ENCODE results near the gene BLTP1. TPM values are rescaled to one million over a fixed set of nuclear protein-coding genes. Genes with fewer than 3 reads are reported as not detected.

The BLTP1 gene
- total and polyA plus RNA-seq, 9 of the 15 experiments (the other 6 are each of a cell fraction or from before 2014, with no cell fraction given), result 2.8 to 26.0 (median 13.1) TPM

GRCh38 chr4:122163301-122163700 lies 11.2 kb downstream of the BLTP1 start:
- Histone ChIP-seq H3K79me2 (ENCODE audit: control insufficient read depth, insufficient read depth, low read length) (no peaks in the 10 kb centered on the region), H3K4me1 (replicated peaks in 1 of 2; ENCODE audit: control insufficient read depth in 2 of 2, insufficient read depth in 2 of 2, low read length in 2 of 2) (no peaks in the 10 kb centered on the region; a peak in 1 of 5 replicates), H3K4me3 (no peak overlapping the region), H3K36me3 (ENCODE audit: control insufficient read depth, insufficient read depth, low read length) (0 out of 3 replicates have a peak, but pooled peaks cover 2% of the 10 kb centered on the region), H3K9me1 (ENCODE audit: control insufficient read depth, insufficient read depth, low read length) (no peaks in the 10 kb centered on the region), H3K27ac (ENCODE audit: extremely low read depth, low read depth, low read length) (no peak overlapping the region), H2AFZ (ENCODE audit: low read depth, low read length) (no peak overlapping the region), H3K9me3 (replicated peaks; ENCODE audit: control insufficient read depth, insufficient read depth, low read depth, low read length) (no peaks in the 10 kb centered on the region), H3K4me2 (ENCODE audit: insufficient read depth, low read length) (no peak overlapping the region), H3K9ac (ENCODE audit: insufficient read depth in 1 of 2, low read depth in 2 of 2, low read length in 2 of 2) (no peak overlapping the region), H3K27me3 (ENCODE audit: control insufficient read depth in 2 of 2, insufficient read depth in 2 of 2, low read length in 2 of 2) (no peaks in the 10 kb centered on the region), H4K20me1 (replicated peaks; ENCODE audit: control insufficient read depth, insufficient read depth, low read length) (no peaks in the 10 kb centered on the region)
- ATAC-seq, result no peak
- intact Hi-C loops (cut with micrococcal nuclease) (no loop called here), in situ Hi-C loops (cut with MboI) (no loop called here)
- CTCF ChIA-PET (ENCODE audit: low intra/inter-chr PET ratio), result no interaction called here
- TF ChIP-seq TFAM (CRISPR knock-in tag; conservative IDR thresholded peaks at IDR 0.05), result no peak
- no TSS peak for BruUV-seq (replicated peaks)
- POLR2A ChIA-PET, result no interaction called here
- no peak for FAIRE-seq
- 83% methylated on average over 3 of the region's 3 CpGs for WGBS (ENCODE audit: insufficient coverage, low coverage, missing lambda C conversion rate)
- no peak for DNase-seq (ENCODE audit: extremely low read depth in 1 of 4, low spot score in 3 of 4)

DNA sequence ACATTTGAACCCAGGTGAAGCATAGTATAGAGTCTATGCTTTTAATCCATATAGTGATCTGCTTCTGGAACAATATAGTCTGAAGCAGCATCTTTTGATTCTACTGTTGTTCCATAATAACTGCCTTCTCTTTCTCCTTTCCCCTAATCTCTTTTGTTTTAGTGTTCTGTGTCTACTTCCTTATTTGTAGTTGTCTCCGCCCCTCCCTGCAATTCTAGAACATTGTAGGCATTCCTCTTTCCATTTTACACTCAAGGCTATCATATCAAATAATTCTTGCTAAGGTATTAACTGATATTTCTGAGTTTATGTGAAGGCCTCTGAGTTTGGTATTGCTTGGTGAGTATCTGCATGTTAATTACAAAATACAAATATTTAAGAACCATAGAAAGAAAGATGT lies 11.6 kb downstream of the BLTP1 start:
- H3K79me2 ChIP-seq (ENCODE audit: control insufficient read depth, insufficient read depth, low read length), result no peaks in the 10 kb centered on the region

More for the DNA sequence above, 11.6 kb downstream of the BLTP1 start:
- H3K36me3 ChIP-seq (ENCODE audit: control insufficient read depth, insufficient read depth, low read length), result 0 out of 3 replicates have a peak, but pooled peaks cover 2% of the 10 kb centered on the region
- BruUV-seq (replicated peaks), result no TSS peak
- H3K4me1 ChIP-seq (replicated peaks in 1 of 2; ENCODE audit: control insufficient read depth in 2 of 2, insufficient read depth in 2 of 2, low read length in 2 of 2), result no peaks in the 10 kb centered on the region; a peak in 1 of 5 replicates
- TF ChIP-seq MYC (IDR thresholded peaks at IDR 0.05; ENCODE audit: low read depth, low read length), result no peak
- no peak for TF ChIP-seq MYC (CRISPR knock-in tag; IDR thresholded peaks at IDR 0.05; ENCODE audit: borderline replicate concordance, low read depth)
- no peak for TF ChIP-seq ZNF75A (CRISPR knock-in tag; IDR thresholded peaks at IDR 0.05)
- peak; percentile 48 for TF ChIP-seq BCOR (IDR thresholded peaks at IDR 0.05)
- TF ChIP-seq RBM25 (IDR thresholded peaks at IDR 0.05; ENCODE audit: low read depth, low read length, severe bottlenecking), result peak; percentile 60
- TF ChIP-seq ZNF584 (CRISPR knock-in tag; IDR thresholded peaks at IDR 0.05; ENCODE audit: low read depth), result no peak
- TF ChIP-seq NCOA6 (IDR thresholded peaks at IDR 0.05), result no peak
- no peaks in the 10 kb centered on the region for H3K27me3 ChIP-seq (ENCODE audit: control insufficient read depth in 2 of 2, insufficient read depth in 2 of 2, low read length in 2 of 2)
- H3K9me3 ChIP-seq (replicated peaks; ENCODE audit: control insufficient read depth, insufficient read depth, low read depth, low read length), result no peaks in the 10 kb centered on the region
- no peak overlapping the region for H3K4me3 ChIP-seq
- H2AFZ ChIP-seq (ENCODE audit: low read depth, low read length), result no peak overlapping the region
- no peak overlapping the region for H3K9ac ChIP-seq (ENCODE audit: insufficient read depth in 1 of 2, low read depth in 2 of 2, low read length in 2 of 2)
- H3K9me1 ChIP-seq (ENCODE audit: control insufficient read depth, insufficient read depth, low read length), result no peaks in the 10 kb centered on the region
- intact Hi-C loops (cut with micrococcal nuclease), result no loop called here
- H3K27ac ChIP-seq (ENCODE audit: extremely low read depth, low read depth, low read length), result no peak overlapping the region
- DNase-seq (ENCODE audit: extremely low read depth in 1 of 4, low spot score in 3 of 4), result no peak
- FAIRE-seq, result no peak
- POLR2A ChIA-PET, result no interaction called here
- H4K20me1 ChIP-seq (replicated peaks; ENCODE audit: control insufficient read depth, insufficient read depth, low read length), result no peaks in the 10 kb centered on the region
- ATAC-seq, result no peak
- in situ Hi-C loops (cut with MboI), result no loop called here
- 82% methylated on average over 1 of the region's 1 CpG for WGBS (ENCODE audit: insufficient coverage, low coverage, missing lambda C conversion rate)
- CTCF ChIA-PET (ENCODE audit: low intra/inter-chr PET ratio), result no interaction called here
- H3K4me2 ChIP-seq (ENCODE audit: insufficient read depth, low read length), result no peak overlapping the region

All from K562 (cell line).